ENCODE measurements around the gene CPNE8. TPM values are rescaled to one million over a fixed set of nuclear protein-coding genes. Genes with fewer than 3 reads are reported as not detected.

CPNE8 gene
- total RNA-seq, 2 donors from 2014 or later: 7.6 to 9.6 TPM

- Histone ChIP-seq H3K36me3 (replicated peaks in 1 of 2; ENCODE audit: insufficient read depth in 1 of 2, low read depth in 2 of 2) (no peaks in the 10 kb centered on the region), H3K4me3 (no peak overlapping the region), H3K27me3 (no peaks in the 10 kb centered on the region), H3K27ac (no peak overlapping the region), H3K9me3 (no peaks in the 10 kb centered on the region), H3K4me1 (no peaks in the 10 kb centered on the region)
- no peak for DNase-seq
- WGBS, 2 donors: 31 to 35% methylated on average over 2 of the region's 2 CpGs
- TF ChIP-seq CTCF (IDR thresholded peaks at IDR 0.05) (no peak), POLR2A (IDR thresholded peaks at IDR 0.05) (no peak)
- intact Hi-C loops (cut with DNase I): no loop called here
- ATAC-seq: no peak
These were observed 291.2 kb downstream of the CPNE8 start for GRCh38 chr12:38614171-38614570.

GRCh38 chr12:38610808-38611350, 294.5 kb downstream of the CPNE8 start:
- Histone ChIP-seq H3K9me3 (no peaks in the 10 kb centered on the region), H3K4me3 (no peak overlapping the region), H3K36me3 (replicated peaks in 1 of 2; ENCODE audit: insufficient read depth in 1 of 2, low read depth in 2 of 2) (no peaks in the 10 kb centered on the region), H3K27ac (no peak overlapping the region), H3K27me3 (no peaks in the 10 kb centered on the region), H3K4me1 (no peaks in the 10 kb centered on the region)
- no peak for TF ChIP-seq POLR2A (IDR thresholded peaks at IDR 0.05)
- no peak for DNase-seq
- no peak for ATAC-seq
- 31 to 32% methylated on average over 2 of the region's 2 CpGs for WGBS, 2 donors
- intact Hi-C loops (cut with DNase I): no loop called here

- no peaks in the 10 kb centered on the region for H3K36me3 ChIP-seq (replicated peaks in 1 of 2; ENCODE audit: insufficient read depth in 1 of 2, low read depth in 2 of 2)
- TF ChIP-seq POLR2A (IDR thresholded peaks at IDR 0.05) (no peak), CTCF (IDR thresholded peaks at IDR 0.05) (no peak)
- no peak overlapping the region for H3K27ac ChIP-seq
- H3K4me1 ChIP-seq: no peaks in the 10 kb centered on the region
- ATAC-seq (no peak), DNase-seq (no peak)
- H3K27me3 ChIP-seq: no peaks in the 10 kb centered on the region
- H3K4me3 ChIP-seq: no peak overlapping the region
- 33 to 52% methylated on average over 1 of the region's 1 CpG for WGBS, 2 donors
- no peaks in the 10 kb centered on the region for H3K9me3 ChIP-seq
- intact Hi-C loops (cut with DNase I): no loop called here
These were observed 298.1 kb downstream of the CPNE8 start for GRCh38 chr12:38607295-38607694.

Measured in body of pancreas (tissue), 4 donors.